GM19463 (cell line): ENCODE measurements around the gene CCDC192.

Source experiments
- ATAC-seq: cut with Tn5 transposase; IDR thresholded peaks from one replicate; pipeline ENCODE4 v1.9.1; 2021; ENCODE audit warnings: mild to moderate bottlenecking, moderate library complexity; ENCODE audit not compliant: unreplicated experiment

Gene CCDC192

GRCh38 chr5:127805448-127805847 lies 102.3 kb downstream of the CCDC192 start:
- ATAC-seq = no peak

DNA sequence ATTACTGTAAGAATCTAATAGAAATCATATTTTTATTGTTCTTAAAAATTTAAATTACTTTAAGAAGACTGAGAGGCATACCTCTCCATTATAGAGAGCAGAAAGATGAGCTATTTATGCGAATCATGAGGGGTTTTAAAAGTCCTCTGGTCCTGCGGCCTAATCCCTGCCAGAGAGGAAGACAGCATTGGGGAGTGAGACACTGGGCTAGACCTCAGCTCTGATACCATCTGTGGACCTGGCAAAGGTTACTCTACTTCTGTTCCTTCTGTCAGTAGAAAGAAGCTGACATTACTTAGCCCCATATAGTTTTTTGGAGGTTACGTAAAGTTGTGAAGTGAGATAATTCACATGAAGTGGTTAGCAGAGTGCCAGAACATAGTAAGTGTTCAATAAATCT lies 103.6 kb downstream of the CCDC192 start:
- ATAC-seq = no peak

DNA sequence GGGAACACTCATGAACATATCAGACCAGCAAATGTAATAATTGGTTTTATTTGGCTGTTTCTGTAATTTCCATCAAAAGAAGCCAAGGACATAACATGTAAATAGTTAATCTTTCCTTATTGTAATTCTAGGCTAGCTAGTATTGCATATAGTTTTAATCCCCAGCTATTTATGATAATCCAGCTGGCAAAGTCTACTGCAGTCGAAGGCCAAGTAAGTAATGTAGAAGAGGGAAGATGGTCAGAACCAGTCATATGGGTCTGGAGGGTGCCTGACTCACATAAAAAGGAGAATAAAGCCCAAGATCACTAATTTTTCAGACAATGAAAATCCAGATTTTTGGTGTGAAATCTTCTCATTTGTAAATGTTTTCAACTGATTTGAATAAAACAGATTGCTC lies 106.3 kb downstream of the CCDC192 start:
- no peak for ATAC-seq

- no peak for ATAC-seq
These were observed 106.8 kb downstream of the CCDC192 start for GRCh38 chr5:127810017-127810416.

- ATAC-seq = no peak
These were observed 107.7 kb downstream of the CCDC192 start for GRCh38 chr5:127810707-127811490.

DNA sequence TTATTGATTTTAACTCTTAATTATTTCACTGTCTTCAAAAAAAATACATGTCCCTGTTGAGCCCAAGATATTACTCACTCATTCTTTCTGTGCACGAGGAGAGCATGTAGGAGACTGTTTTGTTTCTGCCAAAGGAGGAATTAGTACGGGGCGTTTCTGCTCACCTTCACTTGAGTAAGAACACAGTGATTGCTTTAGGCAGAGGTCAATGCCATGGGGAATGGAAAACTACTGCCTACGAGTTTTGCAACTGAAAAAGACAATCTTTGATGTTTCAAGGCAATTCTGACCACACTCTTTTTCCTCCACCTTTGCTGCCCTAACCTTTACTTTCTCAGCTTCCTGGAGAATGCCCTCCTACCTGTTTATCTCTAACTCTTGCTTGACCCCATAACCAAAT lies 109.4 kb downstream of the CCDC192 start:
- ATAC-seq = no peak

DNA sequence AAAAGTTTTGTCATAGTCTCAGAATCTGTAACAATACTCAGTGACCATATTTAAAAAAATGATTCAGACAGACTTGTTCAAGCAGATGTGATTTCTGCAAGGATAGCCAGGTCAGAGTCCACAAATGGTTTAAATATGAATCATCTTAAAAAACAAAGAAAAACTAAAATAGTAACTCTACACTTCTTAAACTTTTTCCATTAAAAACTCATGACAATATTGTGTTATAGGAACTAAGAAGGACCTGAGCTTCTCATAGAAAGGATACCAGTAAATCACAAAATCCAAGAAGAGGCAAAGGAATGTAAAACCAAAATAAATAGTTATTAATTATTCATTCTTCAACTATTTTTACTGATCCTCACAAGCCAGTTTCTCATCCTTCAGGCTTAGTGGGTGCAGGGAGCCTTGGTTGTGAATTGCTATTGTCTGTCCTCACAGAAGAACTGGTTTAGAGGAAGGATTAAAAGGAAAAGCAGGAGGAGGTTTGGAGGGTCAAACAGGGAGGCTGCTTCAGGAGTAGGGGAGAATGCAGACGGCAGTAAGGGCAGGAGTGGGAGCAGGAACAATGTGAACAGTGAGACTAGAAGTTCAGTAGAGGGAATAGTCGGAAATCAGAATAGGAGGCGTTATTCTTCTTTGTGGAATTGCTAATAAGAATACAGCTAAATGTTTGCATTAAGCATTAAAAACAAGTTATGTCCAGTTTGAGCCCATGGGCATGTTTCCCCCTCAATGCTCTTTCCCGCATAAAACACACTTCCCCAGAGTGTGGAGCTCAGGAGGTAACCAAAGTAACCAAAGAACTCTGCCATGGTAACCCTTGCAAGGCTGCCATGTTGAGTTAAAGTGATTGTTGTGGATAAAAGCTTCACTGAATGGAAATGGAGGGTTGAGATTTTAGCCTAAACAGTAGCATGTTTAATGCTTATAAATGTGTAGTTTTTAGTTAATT lies 110.7 kb downstream of the CCDC192 start:
- ATAC-seq = peak; percentile 65

DNA sequence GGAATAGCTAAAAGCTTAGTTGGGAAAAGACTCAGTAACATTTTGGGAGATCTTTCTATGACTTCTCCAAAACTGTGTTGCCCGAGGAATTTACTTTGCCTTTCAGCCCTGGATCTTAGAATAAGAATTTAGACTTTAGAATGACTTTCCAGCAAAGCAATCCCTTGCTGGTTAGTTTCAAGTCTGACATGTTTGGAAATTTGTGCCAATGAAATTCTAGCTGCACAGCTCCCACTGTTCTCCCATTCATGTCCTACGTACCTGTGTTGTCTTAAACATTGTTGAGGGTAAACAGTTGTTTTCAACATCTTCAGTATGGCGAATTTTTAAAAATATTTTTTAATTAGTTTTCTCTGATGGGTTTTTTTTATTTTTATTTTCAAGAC lies 111.4 kb downstream of the CCDC192 start:
- ATAC-seq = no peak

DNA sequence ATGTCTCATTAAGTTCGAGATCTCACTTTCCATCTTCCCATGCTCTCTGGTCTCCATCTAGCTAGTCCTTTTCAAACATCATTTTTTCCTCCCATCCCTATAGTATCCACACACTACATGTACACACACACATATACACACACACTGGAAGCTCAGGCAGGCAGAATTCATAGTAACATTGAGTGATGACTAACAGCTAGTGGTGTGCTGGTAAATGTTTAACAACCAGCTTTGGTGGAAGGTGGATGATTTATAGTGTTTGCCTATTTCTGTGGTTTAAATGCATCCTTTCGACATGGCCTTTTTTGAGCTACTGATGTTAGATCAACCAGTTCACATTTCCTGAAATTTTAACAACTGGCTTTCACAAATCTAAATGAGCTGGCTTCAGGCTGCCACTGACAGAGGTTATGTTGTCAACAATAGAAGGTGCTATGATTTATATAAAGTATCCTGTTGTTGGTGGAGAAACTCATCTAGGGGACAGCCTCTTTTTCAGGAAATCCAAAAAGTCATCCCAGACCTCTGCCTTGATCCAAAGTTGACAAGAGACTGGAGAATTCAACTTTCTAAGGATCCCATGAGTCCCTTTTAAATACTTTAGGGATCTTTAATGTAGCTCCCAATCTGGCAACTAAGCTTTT lies 117.8 kb downstream of the CCDC192 start:
- peak; percentile 97 for ATAC-seq

DNA sequence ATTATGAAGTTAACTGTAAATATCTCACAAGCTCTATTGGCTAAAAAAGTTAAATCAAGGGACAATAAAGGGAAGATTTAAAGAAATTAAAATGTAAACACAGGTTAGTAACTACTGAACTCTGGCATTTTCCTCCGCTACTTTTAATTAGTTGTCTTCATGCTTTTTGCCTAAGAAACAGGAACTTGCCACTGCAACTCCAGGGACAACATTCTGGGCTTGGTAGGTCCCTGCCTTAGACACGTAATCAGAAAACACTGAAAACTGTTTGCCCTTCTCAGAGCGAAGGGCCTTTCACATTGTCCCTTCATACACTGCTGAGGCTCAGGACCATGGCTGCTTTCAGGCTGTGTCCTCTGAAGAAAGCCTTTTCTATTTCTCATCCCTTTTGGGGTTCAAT lies 118.7 kb downstream of the CCDC192 start:
- no peak for ATAC-seq

GRCh38 chr5:127824126-127824525 lies 120.9 kb downstream of the CCDC192 start:
- no peak for ATAC-seq

DNA sequence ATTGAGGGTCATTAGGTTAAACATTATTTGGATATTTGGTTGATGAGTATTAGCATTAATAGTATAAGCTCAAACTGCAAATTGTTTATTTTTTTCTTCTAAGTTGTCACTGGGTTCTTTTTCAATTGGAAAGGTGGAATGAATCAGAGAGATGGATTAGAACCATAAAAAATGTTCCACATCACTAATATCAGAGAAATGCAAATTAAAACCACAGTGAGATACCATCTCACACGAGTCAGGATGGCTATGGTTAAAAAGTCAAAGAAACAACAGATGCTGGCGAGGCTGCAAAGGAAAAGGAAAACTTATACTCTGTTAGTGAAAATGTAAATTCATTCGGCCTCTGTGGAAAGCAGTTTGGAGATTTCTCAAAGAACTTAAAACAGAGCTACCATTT lies 122.8 kb downstream of the CCDC192 start:
- no peak for ATAC-seq

- no peak for ATAC-seq
These were observed 124.3 kb downstream of the CCDC192 start for GRCh38 chr5:127827451-127827850.

GRCh38 chr5:127830157-127830556 lies 127.0 kb downstream of the CCDC192 start:
- no peak for ATAC-seq

DNA sequence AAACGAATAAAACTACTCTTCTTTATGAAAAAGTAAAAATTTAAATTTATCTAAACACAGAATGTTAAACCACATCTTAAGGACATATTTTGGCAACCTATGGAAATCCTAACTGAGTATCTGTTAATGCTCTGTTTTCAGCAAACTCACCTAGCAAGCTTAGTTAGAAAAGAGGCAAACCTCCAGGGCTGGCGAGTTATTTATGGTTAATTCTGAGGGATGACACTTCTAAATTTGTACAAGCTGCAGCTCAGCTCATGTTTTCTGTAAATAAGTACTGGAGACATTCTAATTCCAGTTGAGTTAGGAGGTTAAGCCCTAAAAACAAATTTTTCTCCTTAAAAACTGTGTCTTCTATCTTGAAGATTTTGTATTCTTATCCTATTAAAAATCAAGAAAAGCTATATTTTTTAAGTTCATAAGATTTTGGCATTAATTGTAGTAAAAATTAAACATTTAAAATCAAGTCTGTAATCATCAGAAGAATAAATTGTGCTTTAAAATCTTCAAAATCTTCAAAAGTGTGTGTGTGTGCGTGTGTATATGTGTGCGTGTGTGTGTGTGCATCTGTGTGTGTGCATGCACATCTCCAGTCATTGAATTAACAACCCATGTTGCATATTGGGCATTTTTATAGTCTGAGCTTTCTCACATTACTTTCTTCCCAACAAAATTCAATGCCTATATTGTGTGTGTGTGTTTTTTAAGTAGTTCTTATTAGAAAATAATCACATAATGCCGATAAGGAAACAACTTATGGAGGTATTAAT lies 127.8 kb downstream of the CCDC192 start:
- ATAC-seq = no peak

DNA sequence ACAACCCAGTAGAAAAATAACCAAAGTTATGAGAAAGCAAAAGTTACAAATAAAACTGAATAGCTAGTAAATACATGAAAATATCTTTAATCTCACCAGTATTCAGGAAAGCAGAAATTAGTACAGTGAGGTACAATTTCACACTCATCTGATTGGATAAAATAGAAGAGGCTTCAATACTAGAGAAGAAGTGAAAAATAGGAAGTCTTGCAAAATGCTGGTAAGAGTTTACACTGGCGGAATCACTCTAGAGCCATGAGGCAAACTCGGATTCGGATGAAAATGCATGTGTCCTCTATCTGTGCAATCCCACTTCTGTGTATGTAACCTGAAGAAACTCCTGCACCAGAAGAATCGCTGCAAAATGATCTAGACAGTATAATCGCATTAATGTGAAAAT lies 128.9 kb downstream of the CCDC192 start:
- no peak for ATAC-seq

DNA sequence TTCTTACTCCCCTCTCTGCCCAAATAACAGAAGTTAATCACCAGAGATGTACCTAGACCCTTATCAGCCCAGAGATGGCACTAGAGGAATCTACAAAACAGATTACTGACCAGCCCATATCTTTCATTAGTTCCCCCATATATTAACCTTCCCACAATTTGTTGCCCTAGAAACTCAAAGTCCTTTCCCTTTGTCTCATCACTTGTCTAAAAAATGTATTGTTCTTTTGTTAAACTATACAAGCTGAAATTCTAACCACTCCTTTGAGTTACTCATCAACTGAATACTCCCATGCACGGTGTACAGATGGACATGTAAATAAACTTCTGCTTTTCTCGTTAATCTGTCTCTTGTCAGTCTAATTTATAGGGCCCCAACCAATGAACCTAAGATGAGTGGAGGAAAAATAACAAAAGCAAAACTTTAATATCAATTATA lies 130.9 kb downstream of the CCDC192 start:
- peak; percentile 78 for ATAC-seq

DNA sequence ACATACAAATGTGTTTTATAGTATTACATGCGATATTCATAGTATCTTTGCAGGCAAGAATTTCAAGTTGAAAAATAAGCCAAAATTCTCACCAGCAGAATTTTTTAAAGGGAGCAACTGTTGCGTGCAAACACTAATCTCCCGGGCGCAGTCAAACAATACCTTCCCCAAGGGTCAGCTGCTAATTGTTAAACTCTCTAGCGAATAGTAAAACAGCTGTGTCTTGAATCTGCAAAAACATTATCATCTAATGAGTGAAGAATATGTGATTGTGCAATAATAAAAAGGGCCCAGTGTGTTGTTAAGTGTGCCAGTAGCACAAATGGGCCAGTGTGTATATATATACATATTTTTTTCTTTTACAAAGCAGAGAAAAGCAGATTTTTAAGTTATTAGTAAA lies 131.4 kb downstream of the CCDC192 start:
- no peak for ATAC-seq

- ATAC-seq = peak; percentile 26
These were observed 135.5 kb downstream of the CCDC192 start for GRCh38 chr5:127838661-127839060.

DNA sequence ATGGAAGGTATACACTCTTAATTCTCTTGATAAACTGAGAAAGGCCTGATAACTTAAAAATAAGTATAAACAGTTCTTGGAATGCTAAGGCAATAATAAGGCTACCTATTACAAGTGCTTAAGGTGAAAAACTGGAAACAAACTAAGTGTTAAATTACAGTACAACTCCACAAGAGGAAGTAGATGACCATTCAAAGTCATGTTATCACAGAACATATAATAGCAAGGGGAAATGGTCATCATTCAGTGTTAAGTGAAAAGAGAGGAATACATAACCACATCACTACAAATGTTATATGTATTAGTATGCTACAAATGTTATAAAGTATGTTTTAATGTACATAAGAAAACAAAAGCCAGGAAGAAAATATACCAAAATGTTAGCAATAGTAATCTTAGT lies 135.9 kb downstream of the CCDC192 start:
- ATAC-seq = no peak
